ELF-1 (cell line): Measurements from ENCODE around the gene BCKDK.
"Not testable (repeated sequence)": the region's sequence is repeated elsewhere in the genome, so short reads cannot be mapped to it uniquely, and the experiment has no call there.

ENCODE experiments used
- DNase-seq: peaks from one replicate; pipeline ENCODE4 v3.0.0-alpha.2; 2016; ENCODE audit warnings: low read depth, low spot score

Gene BCKDK

GRCh38 chr16:31141489-31142108 is 33.4 kb downstream of the BCKDK start:
- DNase-seq: no peak

- peak; percentile 99 for DNase-seq
Measured at GRCh38 chr16:31142109-31143010, 34.2 kb downstream of the BCKDK start.

- no peak for DNase-seq
Measured at GRCh38 chr16:31143011-31143693, 35.0 kb downstream of the BCKDK start.

- DNase-seq: no peak
Measured at GRCh38 chr16:31143694-31144148, 35.5 kb downstream of the BCKDK start.

DNA sequence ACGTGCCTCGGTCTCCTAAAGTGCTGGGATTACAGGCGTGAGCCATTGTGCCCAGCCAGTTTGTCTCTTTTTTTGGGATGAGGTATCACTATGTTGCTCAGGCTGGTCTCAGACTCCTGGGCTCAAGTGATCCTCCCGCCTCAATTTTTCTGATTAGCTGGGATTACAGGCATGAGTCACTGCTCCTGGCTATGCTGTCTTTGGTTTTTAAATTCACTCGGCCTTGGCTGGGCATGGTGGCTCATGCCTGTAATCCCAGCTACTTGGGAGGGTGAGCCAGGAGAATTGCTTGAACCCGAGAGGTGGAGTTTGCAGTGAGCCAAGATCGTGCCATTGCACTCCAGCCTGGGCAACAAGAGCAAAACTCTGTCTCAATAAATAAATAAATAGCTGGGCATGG is 36.2 kb downstream of the BCKDK start:
- DNase-seq: not testable (repeated sequence)

- no peak for DNase-seq
Measured at GRCh38 chr16:31145398-31145990, 37.3 kb downstream of the BCKDK start.

- no peak for DNase-seq
Measured at GRCh38 chr16:31147574-31147973, 39.4 kb downstream of the BCKDK start.

GRCh38 chr16:31148281-31148728 is 40.1 kb downstream of the BCKDK start:
- peak; percentile 45 for DNase-seq

DNA sequence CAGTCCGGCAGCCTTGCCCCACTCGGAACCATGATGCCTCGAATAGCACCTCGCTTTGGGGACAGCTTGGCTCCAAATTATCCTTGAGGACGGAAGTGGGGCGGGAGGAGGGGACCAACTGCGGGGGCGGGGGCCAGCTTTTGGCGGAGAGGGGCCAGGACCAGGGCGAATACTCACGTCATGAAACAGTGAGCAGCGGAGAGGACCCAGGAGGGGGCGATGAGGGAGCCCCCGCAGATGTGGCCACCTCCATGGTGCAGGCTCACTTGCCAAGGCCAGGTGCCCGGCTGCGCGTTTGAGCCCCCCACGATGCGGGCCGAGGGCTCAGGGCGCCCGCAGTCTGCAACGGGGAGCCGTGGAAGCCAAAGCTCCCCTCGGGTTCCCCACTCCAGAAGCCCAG is 40.7 kb downstream of the BCKDK start:
- DNase-seq: no peak

DNA sequence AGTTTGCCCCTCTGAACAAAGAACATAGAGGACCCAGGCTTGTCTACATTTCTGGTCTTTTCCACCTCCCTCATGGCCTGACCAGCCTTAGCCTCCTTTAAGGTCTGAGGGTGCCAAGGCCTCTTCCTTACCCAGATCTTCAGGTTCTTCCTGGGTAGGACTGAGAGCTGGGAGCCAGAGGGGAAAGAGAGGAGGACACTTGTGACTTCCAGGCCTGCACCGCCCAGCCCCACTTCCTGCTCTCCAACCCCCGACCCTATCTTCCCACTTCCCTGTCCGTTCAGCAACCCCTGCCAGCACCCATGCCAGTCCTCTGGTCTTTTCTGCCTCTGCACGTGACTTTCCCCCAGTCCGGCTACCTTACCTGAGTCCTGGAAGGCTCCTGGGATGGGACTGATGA is 41.1 kb downstream of the BCKDK start:
- DNase-seq: no peak

DNA sequence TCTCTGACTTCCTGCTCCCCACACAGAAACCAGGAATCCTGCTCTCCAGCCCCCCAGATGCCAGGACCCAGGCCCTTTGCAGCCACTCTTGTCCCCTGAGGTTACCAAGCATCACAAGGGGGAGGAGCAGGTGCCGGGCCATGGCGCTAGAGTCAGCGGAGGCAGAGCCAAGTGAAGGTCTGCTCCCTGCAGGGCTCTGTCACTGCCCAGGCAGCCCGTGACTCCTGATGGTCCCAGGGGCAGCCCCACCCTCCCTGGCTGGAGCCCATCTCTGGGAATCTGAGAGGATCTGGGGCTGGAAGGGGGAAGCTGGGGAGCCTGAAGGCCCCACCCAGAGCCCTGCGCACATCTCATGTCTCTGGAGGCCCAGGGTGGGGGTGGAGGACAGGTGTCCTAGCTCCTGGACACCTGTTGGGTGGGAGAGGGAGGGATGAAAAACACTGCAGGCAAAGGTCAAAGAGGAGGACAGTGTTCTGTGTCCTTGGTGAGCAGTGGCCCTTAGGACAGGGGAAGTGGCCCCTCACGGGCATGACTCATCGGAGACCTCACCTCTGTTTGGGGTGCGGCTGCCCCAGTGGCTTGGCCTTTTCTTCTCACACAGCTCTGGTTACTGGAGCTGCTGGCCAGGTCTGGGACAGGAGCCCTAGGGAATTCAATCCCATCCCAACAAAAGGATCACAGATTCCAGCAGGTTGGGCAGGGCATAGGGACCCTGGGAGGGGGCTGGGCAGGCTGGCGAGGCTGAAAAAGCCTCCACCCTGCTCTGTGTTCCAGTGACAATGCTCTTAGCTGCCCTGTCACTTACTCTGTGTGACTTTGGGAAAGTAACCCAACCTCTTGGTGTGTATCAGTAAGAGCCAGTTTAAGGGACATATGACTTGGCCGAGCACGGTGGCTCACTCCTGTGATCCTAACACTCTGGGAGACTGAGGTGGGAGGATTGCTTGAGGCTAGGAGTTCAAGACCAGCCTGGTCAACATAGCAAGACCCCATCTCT is 42.0 kb downstream of the BCKDK start, which contains the start of gene PRSS36:
Gene PRSS36 (minus strand): TSS at position 173 of the 997 bp plus-strand sequence. CDS start 31 bp downstream, at position 142.
- DNase-seq: peak; percentile 76

DNA sequence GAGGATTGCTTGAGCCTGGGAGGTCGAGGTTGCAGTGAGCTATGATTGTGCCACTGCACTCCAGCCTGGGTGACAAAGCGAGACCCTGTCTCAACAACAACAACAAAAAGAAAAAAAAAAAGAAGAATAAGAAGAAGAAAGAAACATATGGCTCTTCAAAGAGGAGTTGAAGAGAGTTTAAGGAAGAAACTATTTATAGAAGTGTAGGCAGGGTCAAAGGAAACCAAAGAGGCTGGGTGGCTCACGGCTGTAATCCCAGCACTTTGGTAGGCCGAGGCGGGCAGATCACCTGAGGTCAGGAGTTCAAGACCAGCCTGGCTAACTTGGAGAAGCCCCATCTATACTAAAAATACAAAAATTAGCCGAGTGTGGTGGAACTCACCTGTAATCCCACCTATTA is 42.8 kb downstream of the BCKDK start:
- DNase-seq: not testable (repeated sequence)

- DNase-seq: no peak
Measured at GRCh38 chr16:31157136-31157535, 49.0 kb downstream of the BCKDK start.
